H1 (cell line): Measurements from ENCODE around the gene DARS1. TPM values are rescaled to one million over a fixed set of nuclear protein-coding genes. Genes with fewer than 3 reads are reported as not detected.

Source experiments
- CTCF ChIA-PET: fragments of 300-600 bp; sonication (Branson Sonifier 250); formaldehyde crosslinking; loops from one replicate; lab custom pipeline; 2021; ENCODE audit not compliant: partially characterized antibody; lab: Charles Lee
- POLR2A ChIA-PET: fragments of 300-600 bp; sonication (Branson Sonifier 250); formaldehyde crosslinking; loops from one replicate; lab custom pipeline; 2021; ENCODE audit warnings: inconsistent platforms; ENCODE audit not compliant: partially characterized antibody; lab: Charles Lee
- DNase-seq, 2 experiments: peaks; one replicate each; pipeline versions ENCODE4 v3.0.0 to v3.0.0-alpha.2; 2010 to 2022; ENCODE audit warnings: low spot score in 2 of 2, low read depth in 1 of 2, mixed read lengths in 1 of 2
- FAIRE-seq: peaks from 2 replicates; lab custom pipeline; 2011; peaks lifted over from hg19 to GRCh38; lab: Jason Lieb, UNC
- H2AFZ ChIP-seq: 2 replicates; pipeline ENCODE4 v1.8.1; 2012; ENCODE audit warnings: low read length, inconsistent platforms
- H2AK5ac ChIP-seq: 2 replicates; pipeline ENCODE4 v1.6.1; 2013; ENCODE audit warnings: low read depth, low read length
- H2BK120ac ChIP-seq: replicated peaks from 2 replicates; pipeline ENCODE3; 2013; ENCODE audit warnings: low read depth, low read length, inconsistent platforms
- H2BK12ac ChIP-seq: 2 replicates; pipeline ENCODE4 v1.6.1; 2013; ENCODE audit warnings: low read depth, low read length
- H2BK15ac ChIP-seq: 2 replicates; pipeline ENCODE4 v1.6.1; 2013; ENCODE audit warnings: low read length
- H2BK20ac ChIP-seq: 2 replicates; pipeline ENCODE4 v1.6.1; 2013; ENCODE audit warnings: low read length
- H2BK5ac ChIP-seq: 2 replicates; pipeline ENCODE4 v1.6.1; 2013; ENCODE audit warnings: low read depth, low read length
- H3K14ac ChIP-seq: 2 replicates; pipeline ENCODE4 v1.6.1; 2013; ENCODE audit warnings: inconsistent platforms; ENCODE audit not compliant: insufficient read length
- H3K18ac ChIP-seq: 2 replicates; pipeline ENCODE4 v1.6.1; 2013; ENCODE audit warnings: low read length; ENCODE audit errors: extremely low read depth
- H3K23ac ChIP-seq: 2 replicates; pipeline ENCODE4 v1.6.1; 2013; ENCODE audit warnings: inconsistent platforms; ENCODE audit not compliant: insufficient read length
- H3K23me2 ChIP-seq: 2 replicates; pipeline ENCODE4 v1.6.1; 2013; ENCODE audit warnings: low read depth, low read length
- H3K27ac ChIP-seq: 2 replicates; pipeline ENCODE4 v1.6.1; 2011; ENCODE audit warnings: low read depth, low read length, inconsistent platforms
- H3K27me3 ChIP-seq, 4 experiments: replicated peaks in 1 of 4; 1 replicate in 1 of 4; 2 replicates in 3 of 4; pipeline versions ENCODE4 v1.6.1 to v1.8.1; 2011 to 2013; ENCODE audit warnings: low read length in 3 of 4, mild to moderate bottlenecking in 3 of 4, inconsistent platforms in 2 of 4, mixed read lengths in 2 of 4, moderate library complexity in 1 of 4; ENCODE audit not compliant: control insufficient read depth in 3 of 4, insufficient read depth in 3 of 4; ENCODE audit errors: extremely low read depth in 1 of 4
- H3K36me3 ChIP-seq, 4 experiments: 2 replicates each; pipeline versions ENCODE4 v1.6.1 to v1.8.1; 2011 to 2013; ENCODE audit warnings: mild to moderate bottlenecking in 4 of 4, low read length in 3 of 4, moderate library complexity in 2 of 4, control low read depth in 1 of 4, inconsistent platforms in 1 of 4; ENCODE audit not compliant: insufficient read depth in 4 of 4, control insufficient read depth in 2 of 4
- H3K4ac ChIP-seq: replicated peaks from 2 replicates; pipeline ENCODE3; 2013; ENCODE audit warnings: low read length, low read depth, mixed read lengths, inconsistent platforms; ENCODE audit not compliant: insufficient read length
- H3K4me1 ChIP-seq, 4 experiments: replicated peaks in 1 of 4; 1 replicate in 1 of 4; 2 replicates in 3 of 4; pipeline versions ENCODE4 v1.6.1 to v1.8.1; 2011 to 2013; ENCODE audit warnings: low read length in 3 of 4, inconsistent platforms in 2 of 4, mixed read lengths in 1 of 4; ENCODE audit not compliant: insufficient read depth in 4 of 4, control insufficient read depth in 3 of 4
- H3K4me2 ChIP-seq, 2 experiments: 2 replicates each; pipeline versions ENCODE4 v1.6.1 to v1.8.1; 2011 to 2013; ENCODE audit warnings: low read depth in 2 of 2, low read length in 2 of 2, control low read depth in 1 of 2, inconsistent platforms in 1 of 2, mild to moderate bottlenecking in 1 of 2; ENCODE audit not compliant: insufficient read depth in 1 of 2
- H3K4me3 ChIP-seq, 4 experiments: fragments of 200-600, 300-600 bp in 1 of 4; sonication (generic), shearing (Covaris generic), sonication (Bioruptor Twin) in 1 of 4; 2 replicates each; pipeline versions ENCODE4 v1.5.1 to v1.8.1; 2011 to 2016; ENCODE audit warnings: low read length in 4 of 4, low read depth in 3 of 4, control low read depth in 2 of 4, inconsistent platforms in 2 of 4, mild to moderate bottlenecking in 2 of 4, mixed read lengths in 1 of 4, moderate library complexity in 1 of 4; ENCODE audit not compliant: insufficient read depth in 2 of 4; ENCODE audit errors: extremely low read depth in 1 of 4
- H3K56ac ChIP-seq: replicated peaks from 2 replicates; pipeline ENCODE3; 2013; ENCODE audit warnings: low read depth, mild to moderate bottlenecking, mixed read lengths, low read length, inconsistent platforms; ENCODE audit not compliant: insufficient read length
- H3K79me1 ChIP-seq: 2 replicates; pipeline ENCODE4 v1.6.1; 2013; ENCODE audit warnings: low read depth, low read length, control low read depth
- H3K79me2 ChIP-seq, 2 experiments: 2 replicates each; pipeline versions ENCODE4 v1.6.1 to v1.8.1; 2012 to 2013; ENCODE audit warnings: low read length in 2 of 2, mild to moderate bottlenecking in 2 of 2, inconsistent platforms in 1 of 2; ENCODE audit not compliant: insufficient read depth in 2 of 2, control insufficient read depth in 1 of 2
- H3K9ac ChIP-seq, 4 experiments: replicated peaks in 1 of 4; 1 replicate in 1 of 4; 2 replicates in 3 of 4; pipeline versions ENCODE4 v1.6.1 to v1.8.1; 2011 to 2013; ENCODE audit warnings: low read depth in 3 of 4, low read length in 3 of 4, control low read depth in 2 of 4, mild to moderate bottlenecking in 2 of 4, moderate library complexity in 2 of 4, inconsistent platforms in 1 of 4; ENCODE audit errors: extremely low read depth in 1 of 4
- H3K9me3 ChIP-seq, 2 experiments: 2 replicates each; pipeline versions ENCODE4 v1.6.1 to v1.8.1; 2012 to 2013; ENCODE audit warnings: mild to moderate bottlenecking in 2 of 2, moderate library complexity in 2 of 2, control low read depth in 1 of 2, inconsistent platforms in 1 of 2, low read depth in 1 of 2, low read length in 1 of 2, mixed read lengths in 1 of 2; ENCODE audit not compliant: insufficient read depth in 2 of 2
- H4K20me1 ChIP-seq, 2 experiments: replicated peaks in 1 of 2; 2 replicates each; pipeline versions ENCODE3 to v1.8.1; 2011 to 2013; ENCODE audit warnings: inconsistent platforms in 2 of 2, low read length in 2 of 2, mild to moderate bottlenecking in 1 of 2; ENCODE audit not compliant: insufficient read depth in 2 of 2, control insufficient read depth in 1 of 2
- H4K5ac ChIP-seq: 2 replicates; pipeline ENCODE4 v1.6.1; 2013; ENCODE audit warnings: low read length, low read depth, mixed read lengths, inconsistent platforms; ENCODE audit not compliant: insufficient read length
- H4K8ac ChIP-seq: 2 replicates; pipeline ENCODE4 v1.8.0; 2013; ENCODE audit warnings: mild to moderate bottlenecking, moderate library complexity, low read length, inconsistent platforms; ENCODE audit not compliant: insufficient read depth; ENCODE audit errors: extremely low read depth
- H4K91ac ChIP-seq: replicated peaks from 2 replicates; pipeline ENCODE3; 2013; ENCODE audit warnings: low read length, mixed read lengths, inconsistent platforms; ENCODE audit not compliant: insufficient read length
- GABPA ChIP-seq: IDR thresholded peaks from 2 replicates; pipeline ENCODE4 v1.6.1; 2011; ENCODE audit warnings: mild to moderate bottlenecking, low read length, moderate library complexity, borderline replicate concordance; ENCODE audit not compliant: insufficient read depth
- POLR2AphosphoS5 ChIP-seq: IDR thresholded peaks from 2 replicates; pipeline ENCODE4 v1.6.1; 2011; ENCODE audit warnings: low read depth, low read length
- SIRT6 ChIP-seq: IDR thresholded peaks from one replicate; pipeline ENCODE4 v1.7.1; 2012; ENCODE audit warnings: low read length, inconsistent platforms
- WGBS, 2 experiments: shearing (Covaris generic) in 1 of 2; methylation state at CpG; one replicate each; pipeline versions ENCODE4 v1.1.6 to v1.1.7; 2013 to 2015; ENCODE audit warnings: low lambda C conversion rate in 2 of 2, mixed read lengths in 2 of 2, inconsistent platforms in 1 of 2, low coverage in 1 of 2, missing lambda C conversion rate in 1 of 2; ENCODE audit not compliant: insufficient replicate concordance in 2 of 2, insufficient coverage in 1 of 2, insufficient read length in 1 of 2; ENCODE audit errors: extremely low coverage in 1 of 2, missing lambda C conversion rate in 1 of 2; 5-methylcytosine and 5-hydroxymethylcytosine counted together
- polyA plus RNA-seq, 7 experiments: library from polyadenylated mRNA; depleted of rRNA in 3 of 7; stranded (reverse) in 5 of 7; unstranded in 2 of 7; fragments of >200 nt in 5 of 7; fragments of 200-250 nt in 2 of 7; gene quantifications; 1 replicate in 5 of 7; 2 replicates in 1 of 7; 4 replicates in 1 of 7; pipeline versions ENCODE4 v1.2.1 to v1.2.3, GENCODE V29; 2011 to 2013; ENCODE audit warnings: missing spikeins in 2 of 7, mixed read lengths in 2 of 7
- total RNA-seq: library from RNA; stranded (reverse); fragmentation: NEBNext Ultra II Directional; extraction: Animal tissue kit (Norgen Biotek cat#: 25700); gene quantifications from 2 replicates; pipeline ENCODE4 v1.2.1, GENCODE V29; 2021

Gene DARS1
- total and polyA plus RNA-seq, 2 of the 8 experiments (the other 6 are each of a cell fraction or from before 2014, with no cell fraction given), result 61.7 to 85.9 TPM

GRCh38 chr2:135874777-135875365 is 110.6 kb downstream of the DARS1 start:
- FAIRE-seq (no peak), DNase-seq (no peak)
- Histone ChIP-seq H2AFZ (no peak overlapping the region), H3K14ac (no peak overlapping the region), H3K56ac (no peak overlapping the region), H3K4me3 (peak overlapping the region; percentile 83 to 97 (median 88)), H3K36me3 (peaks cover 13 to 34% (median 26%) of the 10 kb centered on the region in 4 experiments), H3K79me1 (peaks cover 6% of the 10 kb centered on the region), H2BK120ac (no peak overlapping the region), H3K27ac (no peak overlapping the region), H3K9ac (peak overlapping the region in 3 of 4 experiments; percentile 87 to 96 (median 96); a peak in 2 of 7 replicates), H3K9me3 (no peaks in the 10 kb centered on the region), H3K27me3 (no peaks in the 10 kb centered on the region), H4K20me1 (peaks cover 6 to 15% of the 10 kb centered on the region in 2 experiments), H4K5ac (no peak overlapping the region), H3K18ac (no peak overlapping the region), H3K79me2 (peaks cover 0 to 47% of the 10 kb centered on the region in 2 experiments), H3K23me2 (peaks cover 9% of the 10 kb centered on the region; the same call in 1 of the 2 replicates), H4K91ac (no peak overlapping the region), H3K4ac (no peak overlapping the region), H3K4me2 (peak overlapping the region; percentile 86 to 93), H2BK20ac (no peak overlapping the region), H3K4me1 (peaks cover 2 to 12% (median 5%) of the 10 kb centered on the region in 4 experiments; a peak in 6 of 7 replicates), H2AK5ac (no peak overlapping the region), H3K23ac (no peak overlapping the region), H4K8ac (no peak overlapping the region), H2BK12ac (no peak overlapping the region), H2BK15ac (no peak overlapping the region), H2BK5ac (no peak overlapping the region)
- POLR2A ChIA-PET, result interaction anchor here (0.6 to 2.2 kb wide), 20 partner anchors 9 to 240 kb away, joined by 3 to 24 read pairs (median 4); partner anchors contain the start of gene DARS1
- WGBS, 2 experiments, result 85% methylated on average over 19 of the region's 19 CpGs; no CpG with 5 or more reads in 1 of the 2 experiments
- TF ChIP-seq POLR2AphosphoS5 (peak; percentile 44; the same call in 1 of the 2 replicates), GABPA (no peak), SIRT6 (no peak)
- CTCF ChIA-PET, result interaction anchor here (0.8 to 1.3 kb wide), 2 partner anchors 39 to 77 kb away, joined by 3 to 4 read pairs; no protein-coding TSS in a partner anchor
